SK-N-SH (cell line): Measurements from ENCODE around the gene RGR. TPM values are rescaled to one million over a fixed set of nuclear protein-coding genes. Genes with fewer than 3 reads are reported as not detected.

Experiments used
- CTCF ChIA-PET: fragments of 300-600, 350-600 bp; formaldehyde crosslinking; extraction: SDS; loops from one replicate; lab custom pipeline; 2021; lab: Yijun Ruan, JAX
- POLR2A ChIA-PET: fragments of 350-600 bp; sonication (Branson Sonifier 250); formaldehyde crosslinking; extraction: SDS; loops from one replicate; lab custom pipeline; 2020; ENCODE audit warnings: antibody characterized with exemption, inconsistent platforms; lab: Yijun Ruan, JAX
- DNase-seq: peaks from one replicate; pipeline ENCODE4 v3.0.0; 2012
- H2AFZ ChIP-seq: fragments of 200-600 bp; sonication (generic); 2 replicates; pipeline ENCODE4 v1.8.1; 2016; ENCODE audit warnings: antibody characterized with exemption, mild to moderate bottlenecking, low read depth
- H3F3A ChIP-seq: fragments of 200-600 bp; sonication (generic); replicated peaks from 2 replicates; pipeline ENCODE3; 2016; ENCODE audit warnings: antibody characterized with exemption, mild to moderate bottlenecking; ENCODE audit not compliant: insufficient read depth
- H3K27ac ChIP-seq, 2 experiments: fragments of 200-500 bp in 1 of 2; fragments of 200-600 bp in 1 of 2; sonication (Bioruptor generic) in 1 of 2; sonication (generic), shearing (Covaris generic) in 1 of 2; 2 replicates each; pipeline versions ENCODE4 v1.5.1 to v1.6.1; 2014 to 2016; ENCODE audit warnings: low read depth in 2 of 2, inconsistent platforms in 1 of 2, low read length in 1 of 2, mild to moderate bottlenecking in 1 of 2, mixed read lengths in 1 of 2
- H3K27me3 ChIP-seq: fragments of 200-600 bp; sonication (generic), shearing (Covaris generic); 2 replicates; pipeline ENCODE4 v1.6.1; 2016; ENCODE audit warnings: mixed run types; ENCODE audit not compliant: insufficient read depth
- H3K36me3 ChIP-seq, 2 experiments: fragments of 200-500 bp in 1 of 2; fragments of 200-600 bp in 1 of 2; sonication (Bioruptor generic) in 1 of 2; sonication (generic) in 1 of 2; replicated peaks in 1 of 2; 2 replicates each; pipeline versions ENCODE3 to v1.5.1; 2014 to 2016; ENCODE audit warnings: low read length in 1 of 2, mild to moderate bottlenecking in 1 of 2; ENCODE audit not compliant: insufficient read depth in 2 of 2, control insufficient read depth in 1 of 2
- H3K4me1 ChIP-seq, 2 experiments: fragments of 200-500 bp in 1 of 2; fragments of 200-600 bp in 1 of 2; sonication (Bioruptor generic) in 1 of 2; sonication (generic), shearing (Covaris generic) in 1 of 2; 2 replicates each; pipeline versions ENCODE4 v1.5.1 to v1.6.1; 2014 to 2016; ENCODE audit warnings: low read depth in 1 of 2, low read length in 1 of 2, mixed run types in 1 of 2; ENCODE audit not compliant: insufficient read depth in 2 of 2, control insufficient read depth in 1 of 2
- H3K4me2 ChIP-seq: fragments of 200-600 bp; sonication (generic), shearing (Covaris generic); 2 replicates; pipeline ENCODE4 v1.6.1; 2017; ENCODE audit warnings: mixed run types
- H3K4me3 ChIP-seq, 2 experiments: fragments of 200-500 bp in 1 of 2; fragments of 200-600 bp in 1 of 2; sonication (Bioruptor generic) in 1 of 2; sonication (generic), shearing (Covaris generic) in 1 of 2; 2 replicates each; pipeline versions ENCODE4 v1.5.1 to v1.8.1; 2014 to 2016; ENCODE audit warnings: low read depth in 2 of 2, inconsistent platforms in 1 of 2, low read length in 1 of 2, mild to moderate bottlenecking in 1 of 2, mixed read lengths in 1 of 2, moderate library complexity in 1 of 2
- H3K79me2 ChIP-seq: fragments of 200-600 bp; sonication (generic); 2 replicates; pipeline ENCODE4 v1.8.1; 2017; ENCODE audit warnings: mild to moderate bottlenecking; ENCODE audit not compliant: insufficient read depth
- H3K9ac ChIP-seq: fragments of 200-600 bp; sonication (generic); 2 replicates; pipeline ENCODE4 v1.6.1; 2017; ENCODE audit warnings: mixed run types
- H3K9me2 ChIP-seq: fragments of 200-600 bp; sonication (generic); 2 replicates; pipeline ENCODE4 v1.6.1; 2017; ENCODE audit warnings: mixed run types
- H3K9me3 ChIP-seq: fragments of 200-600 bp; sonication (generic); 2 replicates; pipeline ENCODE4 v1.6.1; 2017; ENCODE audit warnings: mixed run types, mild to moderate bottlenecking, moderate library complexity
- H4K20me1 ChIP-seq: fragments of 200-600 bp; sonication (generic); 2 replicates; pipeline ENCODE4 v1.6.1; 2017; ENCODE audit warnings: mild to moderate bottlenecking, mixed run types; ENCODE audit not compliant: insufficient read depth
- CTCF ChIP-seq: fragments of 200-600 bp; sonication (generic); IDR thresholded peaks from 2 replicates; pipeline ENCODE4 v1.6.1; 2017; ENCODE audit warnings: antibody characterized with exemption, mild to moderate bottlenecking, moderate library complexity
- PBX3 ChIP-seq: IDR thresholded peaks from 2 replicates; pipeline ENCODE4; 2012
- RCOR1 ChIP-seq: fragments of 150-350 bp; IDR thresholded peaks from 2 replicates; pipeline ENCODE4 v1.6.1; 2017; ENCODE audit warnings: antibody characterized with exemption, low read length
- WGBS: methylation state at CpG from one replicate; pipeline ENCODE4 v1.1.6; 2017; ENCODE audit warnings: low lambda C conversion rate; 5-methylcytosine and 5-hydroxymethylcytosine counted together
- polyA plus RNA-seq, 3 experiments: library from polyadenylated mRNA; depleted of rRNA; stranded (reverse); fragments of >200 nt; gene quantifications; 2 replicates each; pipeline ENCODE4 v1.2.3, GENCODE V29; 2012

Gene RGR
- polyA plus RNA-seq, 1 of the 3 experiments (the other 2 are of a cell fraction) = not detected

GRCh38 chr10:84254552-84255478 is 10.0 kb downstream of the RGR start:
- H4K20me1 ChIP-seq = no peaks in the 10 kb centered on the region
- H3K36me3 ChIP-seq = no peaks in the 10 kb centered on the region
- WGBS = 51% methylated on average over 10 of the region's 10 CpGs
- no peaks in the 10 kb centered on the region for H3K79me2 ChIP-seq
- no peaks in the 10 kb centered on the region for H3K9me3 ChIP-seq
- no peaks in the 10 kb centered on the region for H3K9me2 ChIP-seq
- no peak overlapping the region for H3K27ac ChIP-seq
- H3K4me3 ChIP-seq = no peak overlapping the region
- peaks cover 0 to 5% of the 10 kb centered on the region in 2 experiments; a peak in 1 of 4 replicates for H3K4me1 ChIP-seq
- no peak for TF ChIP-seq CTCF
- TF ChIP-seq RCOR1 = no peak
- ChIA-PET POLR2A (no interaction called here), CTCF (interaction anchor here (2.2 to 4.4 kb wide), 2 partner anchors 9 to 283 kb away, joined by 6 to 23 read pairs; no protein-coding TSS in a partner anchor)
- DNase-seq = no peak
- no peak overlapping the region for H2AFZ ChIP-seq
- H3F3A ChIP-seq = no peaks in the 10 kb centered on the region
- no peaks in the 10 kb centered on the region; the same call in 1 of the 2 replicates for H3K27me3 ChIP-seq
- H3K4me2 ChIP-seq = no peak overlapping the region
- H3K9ac ChIP-seq = no peak overlapping the region

- no peak overlapping the region for H3K4me3 ChIP-seq
- ChIA-PET CTCF (interaction anchor here (0.6 to 4.4 kb wide), 5 partner anchors 7 to 281 kb away, joined by 3 to 23 read pairs (median 9); no protein-coding TSS in a partner anchor), POLR2A (no interaction called here)
- no peak overlapping the region for H2AFZ ChIP-seq
- H3K4me1 ChIP-seq = peaks cover 0 to 5% of the 10 kb centered on the region in 2 experiments; a peak in 1 of 4 replicates
- H3K36me3 ChIP-seq = no peaks in the 10 kb centered on the region
- no peak overlapping the region for H3K4me2 ChIP-seq
- H3K27ac ChIP-seq = no peak overlapping the region
- H3K9ac ChIP-seq = no peak overlapping the region
- H3K27me3 ChIP-seq = no peaks in the 10 kb centered on the region; the same call in 1 of the 2 replicates
- no peaks in the 10 kb centered on the region for H4K20me1 ChIP-seq
- no peaks in the 10 kb centered on the region for H3F3A ChIP-seq
- H3K79me2 ChIP-seq = no peaks in the 10 kb centered on the region
- H3K9me2 ChIP-seq = no peaks in the 10 kb centered on the region
- H3K9me3 ChIP-seq = no peaks in the 10 kb centered on the region
- TF ChIP-seq PBX3 = no peak
- peak; percentile 15; the same call in 1 of the 2 replicates for TF ChIP-seq CTCF
- DNase-seq = no peak
- WGBS = 86% methylated on average over 27 of the region's 35 CpGs
Measured at GRCh38 chr10:84256510-84257342, 11.9 kb downstream of the RGR start.
